NCI-H748 (cell line): ENCODE measurements around the gene THTPA.
A peak's percentile ranks its signal among the peaks of the same experiment; 100 is the strongest.
"Not testable (repeated sequence)": the region's sequence is repeated elsewhere in the genome, so short reads cannot be mapped to it uniquely, and the experiment has no call there.

Experiments
- DNase-seq: peaks from one replicate; lab custom pipeline; 2025; ENCODE audit not compliant: unreplicated experiment; lab: John Stamatoyannopoulos, UW

THTPA gene

GRCh38 chr14:23533652-23534435 lies 22.2 kb upstream of the THTPA start:
- DNase-seq = no peak

GRCh38 chr14:23535943-23536342 lies 20.1 kb upstream of the THTPA start:
- DNase-seq = no peak

GRCh38 chr14:23536494-23536893 lies 19.6 kb upstream of the THTPA start:
- no peak for DNase-seq

DNA sequence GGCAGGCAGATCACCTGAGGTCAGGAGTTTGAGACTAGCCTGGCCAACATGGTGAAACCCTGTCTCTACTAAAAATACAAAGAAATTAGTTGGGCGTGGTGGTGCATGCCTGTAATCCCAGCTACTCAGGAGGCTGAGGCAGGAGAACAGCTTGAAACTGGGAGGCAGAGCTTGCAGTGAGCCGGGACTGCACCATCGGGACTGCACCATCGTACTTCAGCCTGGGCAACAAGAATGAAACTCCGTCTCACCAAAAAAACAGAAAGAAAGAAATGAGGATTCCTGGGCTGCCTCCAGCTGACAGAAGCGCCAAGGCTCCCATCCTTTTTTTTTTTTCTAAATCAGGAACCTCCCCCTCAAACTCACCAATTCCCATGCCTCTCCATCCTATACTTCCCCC lies 19.2 kb upstream of the THTPA start:
- not testable (repeated sequence) for DNase-seq

DNA sequence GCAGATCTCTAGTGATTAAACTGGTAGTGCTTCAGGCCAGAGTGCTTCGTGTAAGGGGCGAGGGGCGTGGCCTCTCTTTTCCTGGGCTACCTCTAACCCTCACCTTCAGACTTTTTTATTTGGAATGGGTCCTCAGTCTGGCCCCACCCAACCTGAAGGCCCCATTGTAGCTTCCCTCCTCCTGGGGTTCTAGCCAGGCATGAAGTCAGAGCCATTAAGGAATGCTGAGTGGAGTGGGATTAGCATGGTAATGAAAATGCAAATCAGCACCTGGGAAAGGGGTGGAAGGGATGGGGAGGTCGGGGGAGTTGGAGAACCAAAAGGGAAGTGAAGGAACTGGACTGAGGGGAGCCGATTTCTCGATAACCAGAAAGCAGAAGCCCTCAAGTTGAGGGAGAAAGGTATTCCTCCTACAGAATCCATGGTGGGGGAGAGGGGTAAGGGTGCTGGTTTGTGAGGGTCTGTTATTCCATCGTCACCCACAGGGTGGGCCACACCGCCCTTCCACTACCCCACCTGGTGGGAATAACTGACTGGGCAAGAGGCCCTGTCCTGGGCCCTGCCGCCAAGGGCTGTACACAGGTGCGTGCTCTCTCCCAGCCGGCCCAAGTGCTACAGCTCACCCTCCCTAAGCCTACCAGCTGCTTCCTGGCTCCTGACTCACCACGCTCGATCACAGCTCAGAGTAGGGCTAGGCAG lies 18.6 kb upstream of the THTPA start:
- no peak for DNase-seq

GRCh38 chr14:23538050-23538718 lies 17.9 kb upstream of the THTPA start:
- DNase-seq = no peak

DNA sequence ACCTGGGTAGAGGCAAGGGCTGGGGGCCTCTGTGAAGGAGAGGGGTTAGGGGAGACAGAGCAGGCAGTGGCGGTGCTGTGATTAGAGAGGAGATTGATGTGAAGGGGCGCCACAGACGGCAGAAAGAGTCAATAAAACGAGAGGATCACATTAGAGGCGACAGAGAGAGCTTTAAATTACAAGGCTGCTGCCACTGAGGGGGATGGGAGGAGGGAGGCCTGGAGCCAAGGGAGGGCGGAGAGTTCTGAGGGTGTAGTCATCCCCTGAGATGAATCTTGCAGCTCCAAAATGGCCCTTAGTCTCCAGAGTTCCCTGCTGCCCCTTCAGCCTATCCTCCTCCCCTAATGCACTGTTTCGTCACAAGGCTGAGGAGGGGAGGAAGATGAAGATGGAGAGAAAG lies 17.3 kb upstream of the THTPA start:
- no peak for DNase-seq

- DNase-seq = peak; percentile 67
Observed at GRCh38 chr14:23539248-23540140, 16.6 kb upstream of the THTPA start.

DNA sequence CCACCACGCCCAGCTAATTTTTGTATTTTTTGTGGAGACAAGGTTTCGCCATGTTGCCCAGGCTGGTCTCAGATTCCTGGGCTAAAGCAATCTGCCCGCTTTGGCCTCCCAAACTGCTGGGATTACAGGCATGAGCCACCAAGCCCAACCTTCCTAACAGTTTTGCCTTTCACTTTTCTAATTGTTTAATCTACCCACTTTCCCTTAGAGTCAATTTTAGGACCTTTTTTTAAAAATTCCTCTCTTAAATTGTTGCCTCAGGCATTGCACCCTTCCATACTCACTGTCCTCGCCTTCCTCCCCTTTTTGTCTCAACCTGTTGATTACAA lies 16.0 kb upstream of the THTPA start:
- no peak for DNase-seq

GRCh38 chr14:23542261-23542660 lies 13.8 kb upstream of the THTPA start:
- DNase-seq = no peak

DNA sequence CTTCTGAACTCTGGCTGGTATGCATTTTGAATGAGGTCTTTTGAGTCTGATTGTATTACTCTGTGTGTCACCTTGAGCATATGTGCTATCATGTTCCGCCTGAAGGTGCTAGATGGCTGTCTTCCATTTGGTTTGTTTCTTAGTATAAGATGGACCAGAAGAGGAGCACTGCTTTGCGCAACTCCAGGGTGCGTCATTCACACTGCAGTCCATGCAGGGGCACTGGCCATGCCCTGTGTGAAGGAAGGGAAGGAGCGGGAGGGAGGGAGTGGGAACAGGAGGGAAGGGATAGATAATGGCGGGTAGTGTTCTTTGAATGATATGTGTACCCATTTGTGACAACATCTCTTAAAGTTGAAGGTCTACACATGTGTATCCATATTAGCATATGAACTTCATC lies 12.7 kb upstream of the THTPA start:
- DNase-seq = no peak

- peak; percentile 98 for DNase-seq
Observed at GRCh38 chr14:23544511-23545447, 11.3 kb upstream of the THTPA start.

DNA sequence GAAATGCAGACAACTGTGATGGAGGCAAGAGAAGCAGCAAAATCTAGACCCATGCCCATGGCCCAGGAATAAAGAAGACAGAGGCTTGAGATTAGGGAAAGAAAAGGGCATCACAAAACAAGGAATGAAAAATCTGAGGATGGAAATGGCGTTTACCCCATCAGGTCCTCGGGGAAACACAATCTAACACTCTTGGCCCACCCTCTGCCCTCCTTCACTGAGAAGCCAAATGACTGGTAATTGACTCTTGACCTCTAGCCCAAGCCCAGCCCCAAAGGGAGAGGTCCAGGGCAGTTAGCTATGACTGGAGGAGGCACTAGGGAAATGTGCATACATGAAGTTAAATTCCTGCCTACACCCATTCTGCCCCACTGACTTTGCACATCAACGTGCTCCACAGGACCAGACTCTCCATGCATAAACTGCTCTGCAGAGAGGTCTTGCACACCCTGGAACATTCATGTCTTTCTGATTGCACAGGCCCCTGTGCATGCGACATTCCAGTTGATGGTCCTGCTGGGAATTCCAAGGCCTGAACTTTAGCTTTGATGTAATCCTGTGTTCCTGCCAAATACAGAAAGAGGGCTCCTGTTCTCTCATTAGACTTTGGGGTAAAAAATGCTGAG lies 10.2 kb upstream of the THTPA start:
- DNase-seq = no peak

DNA sequence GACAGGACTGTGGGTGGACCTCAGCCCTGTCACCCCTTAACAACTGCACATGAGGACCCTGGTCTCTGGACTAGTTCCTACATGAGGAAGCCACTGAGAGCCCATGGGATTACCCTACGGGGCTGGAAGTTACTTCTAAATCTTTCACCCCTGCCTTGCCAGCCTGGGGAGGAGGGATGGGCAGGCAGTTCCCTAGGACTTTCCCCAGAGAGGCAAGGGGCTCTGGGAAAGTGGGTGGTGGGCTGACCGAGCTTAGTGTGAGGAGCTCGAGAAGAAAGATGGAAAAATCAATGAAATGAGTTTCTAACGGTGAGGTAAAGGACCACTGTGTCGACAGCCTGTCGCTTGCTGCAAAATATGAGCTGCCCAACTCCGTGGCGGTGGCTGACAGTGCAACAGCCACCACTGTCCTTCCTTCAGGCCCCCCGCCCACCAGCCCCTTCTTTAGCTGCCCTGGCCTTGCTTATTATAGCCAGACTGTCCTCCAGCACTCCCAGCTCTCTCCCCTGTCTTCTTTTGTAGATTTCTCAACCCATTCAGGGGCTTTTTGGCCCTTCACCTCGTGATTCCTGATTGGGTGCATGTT lies 9.5 kb upstream of the THTPA start:
- no peak for DNase-seq

DNA sequence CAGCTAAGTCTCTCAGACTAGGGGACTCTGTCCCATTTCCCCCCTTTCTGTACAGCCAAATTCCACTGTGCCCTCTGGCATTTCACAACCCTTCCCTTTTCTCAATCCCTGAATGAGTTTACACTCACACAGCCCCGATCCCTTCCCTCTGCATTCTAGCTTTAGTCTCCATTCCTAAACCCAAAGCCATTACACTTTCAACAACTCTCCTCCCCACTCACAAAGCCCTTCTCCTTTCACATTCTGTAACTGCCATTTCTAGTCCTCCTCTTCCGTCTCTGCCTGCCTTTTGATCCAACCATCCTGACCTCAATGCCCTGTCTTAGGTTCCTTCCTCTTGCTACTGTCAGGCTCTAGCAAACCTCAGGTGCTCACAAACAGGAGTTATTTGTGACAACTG lies 8.1 kb upstream of the THTPA start:
- no peak for DNase-seq

- peak; percentile 22 for DNase-seq
Observed at GRCh38 chr14:23548351-23549318, 7.4 kb upstream of the THTPA start.

- DNase-seq = no peak
Observed at GRCh38 chr14:23550131-23550811, 5.8 kb upstream of the THTPA start.
